Measurements from ENCODE around the gene UBE2D2. TPM values are rescaled to one million over a fixed set of nuclear protein-coding genes. Genes with fewer than 3 reads are reported as not detected.
A peak's percentile ranks its signal among the peaks of the same experiment; 100 is the strongest.

UBE2D2 gene
- total RNA-seq, 2 experiments from 2014 or later: 262 to 289 TPM

DNA sequence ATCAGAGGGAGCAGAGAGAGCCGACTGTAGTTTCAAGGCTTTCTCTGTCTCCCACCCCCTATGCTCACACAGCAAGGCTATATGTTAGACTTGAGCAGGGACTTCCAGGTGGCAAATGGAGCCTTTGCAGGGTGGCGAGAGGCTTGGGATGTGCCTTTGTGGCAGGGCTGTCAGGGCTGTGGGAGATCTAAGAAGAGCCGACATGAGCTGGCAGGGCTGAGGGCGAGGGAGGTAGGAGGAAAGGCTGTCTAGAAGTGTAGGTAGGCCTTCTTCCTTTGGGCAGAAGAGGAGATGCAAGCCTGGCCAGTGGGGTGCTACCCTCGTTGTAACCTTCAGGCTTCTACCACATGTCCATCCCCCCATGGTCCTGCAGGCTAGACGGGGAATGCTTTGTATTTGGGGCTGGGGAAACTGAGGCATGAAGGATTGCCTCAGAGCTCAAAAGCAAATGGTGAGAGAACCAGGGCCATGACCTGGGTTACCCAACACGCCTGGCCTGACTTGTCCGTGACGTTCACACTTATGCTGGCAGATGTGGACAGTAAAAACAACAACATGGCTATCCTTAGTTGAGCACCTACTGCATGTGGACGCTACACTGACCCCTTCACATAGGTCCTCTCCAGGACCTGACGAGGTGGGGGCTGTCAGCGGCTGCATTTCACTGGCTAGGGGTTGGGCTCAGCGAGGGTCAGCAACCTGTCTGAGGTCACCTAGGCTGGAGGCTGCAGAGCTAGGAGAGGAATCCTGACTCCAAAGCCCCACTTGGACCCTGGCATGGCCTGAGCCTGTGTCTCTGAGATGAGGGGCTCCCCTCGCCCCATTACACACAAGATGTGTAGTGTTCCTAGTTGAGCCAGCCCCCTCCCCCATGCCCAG is 102.3 kb downstream of the UBE2D2 start:
- ChIA-PET POLR2A (no interaction called here), CTCF (interaction anchor here (0.6 to 0.7 kb wide), 2 partner anchors 11 to 21 kb away, joined by 3 to 4 read pairs; no protein-coding TSS in a partner anchor)
- intact Hi-C loops (cut with DNase I, micrococcal nuclease): no loop called here

DNA sequence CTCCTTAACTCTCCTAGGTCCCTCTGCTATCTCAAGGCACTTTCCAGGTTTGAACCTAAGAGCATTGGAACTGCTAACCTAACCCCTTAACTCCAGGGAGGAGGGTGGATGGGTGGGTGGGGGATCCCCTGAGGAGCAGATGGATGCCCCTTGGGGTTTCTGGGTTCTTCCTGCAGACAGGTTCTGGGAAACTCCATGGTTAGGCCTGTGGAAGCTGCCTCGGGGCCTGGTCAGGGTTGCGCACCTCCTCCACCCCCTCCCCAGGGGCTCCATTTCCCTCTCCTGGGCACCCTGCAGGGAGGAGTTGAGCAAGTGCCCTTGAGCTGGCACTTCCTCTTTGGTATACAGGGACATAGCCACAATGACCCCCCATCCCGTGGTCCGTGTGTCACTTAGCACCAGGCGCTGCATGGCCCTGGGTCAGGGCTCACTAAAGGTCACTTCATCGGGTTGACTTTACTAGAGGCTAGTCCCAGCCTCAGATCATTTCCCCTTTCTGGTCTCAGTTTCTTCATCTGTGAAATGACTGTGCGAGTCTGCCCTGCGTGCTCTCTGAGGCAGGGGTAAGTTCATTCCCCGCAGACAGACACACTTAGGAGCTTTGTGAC is 103.1 kb downstream of the UBE2D2 start:
- Mint-ChIP-seq H3K4me3 (no peak overlapping the region), H3K27me3 (peaks cover 1% of the 10 kb centered on the region), H3K9me3 (ENCODE audit: low read depth) (no peaks in the 10 kb centered on the region), H3K27ac (no peak overlapping the region), H3K4me1 (peaks cover 18% of the 10 kb centered on the region), H3K36me3 (ENCODE audit: low read depth) (no peaks in the 10 kb centered on the region)
- DNase-seq (no peak), ATAC-seq (no peak)
- intact Hi-C loops (cut with DNase I, micrococcal nuclease): no loop called here
- ChIA-PET POLR2A (no interaction called here), CTCF (interaction anchor here (0.6 to 0.8 kb wide), 2 partner anchors 21 to 31 kb away, joined by 3 to 4 read pairs; no protein-coding TSS in a partner anchor)

More for the DNA sequence above, 102.3 kb downstream of the UBE2D2 start:
- H3K27me3 Mint-ChIP-seq: peaks cover 2% of the 10 kb centered on the region
- H3K27ac Mint-ChIP-seq: no peak overlapping the region
- no peak overlapping the region for H3K4me3 Mint-ChIP-seq
- DNase-seq: no peak
- peaks cover 16% of the 10 kb centered on the region for H3K4me1 Mint-ChIP-seq
- no peaks in the 10 kb centered on the region for H3K9me3 Mint-ChIP-seq (ENCODE audit: low read depth)
- H3K36me3 Mint-ChIP-seq (ENCODE audit: low read depth): no peaks in the 10 kb centered on the region
- ATAC-seq: no peak

DNA sequence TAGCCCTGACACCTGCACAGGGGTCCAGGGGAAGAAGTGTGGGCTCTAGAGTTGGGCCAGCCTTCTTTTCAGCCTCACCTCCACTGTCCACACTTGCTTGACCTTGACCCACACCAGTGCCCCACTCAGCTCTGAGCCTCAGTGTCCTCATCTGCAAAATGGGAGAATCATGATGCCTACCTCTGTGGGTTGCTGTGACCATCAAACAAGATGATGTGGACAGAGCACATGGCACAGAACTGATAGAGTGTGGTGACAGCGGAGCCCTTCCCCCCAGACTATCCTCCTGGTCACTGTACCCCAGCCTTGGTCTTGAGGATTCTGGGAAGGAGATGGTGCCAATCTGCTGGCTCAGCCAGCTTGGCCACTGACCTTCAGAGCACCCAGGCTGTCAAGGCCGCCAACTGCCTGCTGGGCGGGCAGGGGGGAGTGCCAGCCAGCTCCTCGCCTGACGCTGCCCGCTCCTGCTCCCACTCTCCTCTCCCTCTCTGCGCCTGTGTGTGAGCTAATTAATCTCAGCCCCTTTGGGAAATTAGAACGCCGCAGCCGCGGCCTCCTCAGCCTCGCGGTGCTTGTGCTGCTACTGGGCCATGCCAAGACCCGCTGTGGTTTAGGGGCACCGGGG is 103.7 kb downstream of the UBE2D2 start:
- ChIA-PET CTCF (interaction anchor here (0.8 kb wide), 1 partner anchor 31 kb away, joined by 3 read pairs; no protein-coding TSS in a partner anchor), POLR2A (no interaction called here)
- intact Hi-C loops (cut with DNase I, micrococcal nuclease): no loop called here
- Mint-ChIP-seq H3K27me3 (peaks cover 6% of the 10 kb centered on the region), H3K4me3 (no peak overlapping the region), H3K36me3 (ENCODE audit: low read depth) (no peaks in the 10 kb centered on the region), H3K27ac (no peak overlapping the region), H3K9me3 (ENCODE audit: low read depth) (no peaks in the 10 kb centered on the region), H3K4me1 (peaks cover 23% of the 10 kb centered on the region)
- DNase-seq (no peak), ATAC-seq (no peak)

DNA sequence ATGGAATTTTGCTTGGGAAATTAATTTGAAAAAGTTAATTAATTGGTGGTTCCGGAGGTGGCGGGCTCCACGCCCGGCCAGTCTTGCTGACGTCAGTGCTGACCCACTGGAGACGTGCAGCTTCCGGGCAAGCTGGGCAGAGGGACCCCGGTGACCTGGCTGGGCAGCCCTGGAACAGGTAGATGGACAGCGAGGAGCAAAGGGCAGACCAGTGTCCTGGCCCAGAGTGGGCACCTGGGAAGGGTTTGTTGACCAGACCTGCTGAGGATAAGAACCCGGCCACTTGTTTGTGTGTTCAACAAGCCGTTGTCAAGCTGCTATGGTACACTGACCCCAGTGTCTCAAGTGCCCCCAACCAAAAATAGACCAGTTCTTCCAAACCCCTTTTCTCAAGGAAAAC is 104.5 kb downstream of the UBE2D2 start:
- no peak for DNase-seq
- H3K27me3 Mint-ChIP-seq: peaks cover 8% of the 10 kb centered on the region
- ATAC-seq: no peak
- no peaks in the 10 kb centered on the region for H3K36me3 Mint-ChIP-seq (ENCODE audit: low read depth)
- H3K27ac Mint-ChIP-seq: no peak overlapping the region
- intact Hi-C loops (cut with DNase I, micrococcal nuclease): no loop called here
- ChIA-PET CTCF (interaction anchor here (0.5 kb wide), 1 partner anchor 65 kb away, joined by 3 read pairs; no protein-coding TSS in a partner anchor), POLR2A (no interaction called here)
- no peaks in the 10 kb centered on the region for H3K9me3 Mint-ChIP-seq (ENCODE audit: low read depth)
- H3K4me1 Mint-ChIP-seq: peaks cover 30% of the 10 kb centered on the region
- H3K4me3 Mint-ChIP-seq: no peak overlapping the region

DNA sequence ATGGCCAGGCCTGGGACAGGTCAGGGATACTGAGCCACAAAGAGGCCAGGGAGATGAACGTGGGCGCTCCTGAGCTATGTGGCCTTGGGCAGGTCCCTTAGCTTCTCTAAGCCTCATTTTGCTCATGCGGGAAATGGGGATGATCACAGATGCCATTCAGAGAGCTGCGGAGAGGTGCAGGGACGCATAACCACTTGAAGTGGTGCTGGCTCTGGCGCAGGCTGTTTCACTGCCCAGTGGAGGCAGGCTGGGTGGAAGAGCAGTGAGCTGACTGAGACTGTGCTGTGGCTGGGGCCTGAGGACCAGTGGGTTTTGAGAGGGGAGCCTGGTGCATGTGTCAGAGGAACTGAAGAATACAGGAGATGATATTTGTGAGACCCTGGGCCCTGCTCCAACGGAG is 105.4 kb downstream of the UBE2D2 start:
- DNase-seq: no peak
- ATAC-seq: no peak
- H3K4me1 Mint-ChIP-seq: peaks cover 30% of the 10 kb centered on the region
- H3K36me3 Mint-ChIP-seq (ENCODE audit: low read depth): no peaks in the 10 kb centered on the region
- H3K9me3 Mint-ChIP-seq (ENCODE audit: low read depth): no peaks in the 10 kb centered on the region
- ChIA-PET POLR2A (no interaction called here), CTCF (interaction anchor here (0.6 to 1.4 kb wide), 4 partner anchors 23 to 382 kb away, joined by 3 to 4 read pairs (median 4); no protein-coding TSS in a partner anchor)
- intact Hi-C loops (cut with DNase I, micrococcal nuclease): no loop called here
- no peak overlapping the region for H3K4me3 Mint-ChIP-seq
- peaks cover 8% of the 10 kb centered on the region for H3K27me3 Mint-ChIP-seq
- no peak overlapping the region for H3K27ac Mint-ChIP-seq

DNA sequence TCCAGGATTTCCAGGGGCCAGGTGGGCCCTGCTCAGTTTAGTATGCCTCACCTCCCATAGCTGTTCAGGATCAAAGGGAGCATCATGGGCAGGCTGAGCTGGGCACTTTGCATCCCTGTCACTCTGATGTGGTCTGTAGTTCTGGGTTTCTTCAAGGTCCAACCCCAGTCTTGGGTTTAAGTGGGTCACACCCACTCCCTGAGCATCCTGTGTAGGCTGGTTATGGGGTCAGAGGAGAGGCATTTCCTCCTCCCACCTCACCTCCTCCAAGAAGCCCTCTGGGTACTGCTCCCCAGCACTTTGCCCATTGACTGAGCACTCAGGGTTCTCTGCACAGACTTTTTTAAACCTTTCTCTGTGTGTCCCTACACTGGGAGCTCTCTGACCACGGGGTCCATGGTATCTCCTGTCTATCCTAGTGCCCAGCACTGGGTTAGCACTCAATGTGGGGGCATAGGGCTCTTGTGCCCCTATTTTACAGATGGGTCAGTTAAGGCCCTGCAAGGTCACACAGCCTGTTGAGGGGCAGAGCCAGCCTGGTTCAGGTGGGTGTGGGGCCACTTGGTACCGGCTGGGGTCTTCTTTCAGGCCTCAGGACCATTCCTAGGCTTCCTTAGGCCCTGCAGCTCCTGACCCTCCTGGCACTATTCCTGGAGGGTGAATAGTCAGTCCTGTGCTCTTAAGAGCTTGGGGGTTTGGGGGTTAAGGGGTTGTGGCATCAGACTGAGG is 106.0 kb downstream of the UBE2D2 start:
- Mint-ChIP-seq H3K4me3 (no peak overlapping the region), H3K27me3 (peaks cover 8% of the 10 kb centered on the region)
- ATAC-seq: no peak

DNA sequence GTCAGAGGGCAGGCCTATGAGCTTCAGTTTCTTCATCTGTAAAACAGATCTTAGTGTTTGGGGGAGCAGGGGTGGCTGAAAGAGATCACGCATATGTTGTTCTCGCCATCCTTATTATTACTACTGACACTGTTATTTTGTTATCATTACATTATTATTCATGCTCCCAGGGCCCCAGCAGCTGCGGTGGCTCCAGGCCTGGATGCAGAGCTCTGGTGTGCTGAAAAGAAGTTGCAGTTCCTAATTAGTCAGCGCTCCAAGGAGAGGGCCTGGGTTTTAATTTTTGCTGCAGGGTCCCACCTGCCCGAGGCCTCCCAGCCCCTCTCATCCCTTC is 106.6 kb downstream of the UBE2D2 start:
- POLR2A ChIA-PET: interaction anchor here (1.4 kb wide), 1 partner anchor 34 kb away, joined by 3 read pairs; no protein-coding TSS in a partner anchor
- DNase-seq (no peak), ATAC-seq (no peak)
- no peak overlapping the region for H3K27ac Mint-ChIP-seq
- intact Hi-C loops (cut with DNase I, micrococcal nuclease): no loop called here
- peak overlapping the region; percentile 34 for H3K4me3 Mint-ChIP-seq
- peaks cover 8% of the 10 kb centered on the region for H3K27me3 Mint-ChIP-seq
- H3K4me1 Mint-ChIP-seq: peaks cover 30% of the 10 kb centered on the region
- H3K36me3 Mint-ChIP-seq (ENCODE audit: low read depth): no peaks in the 10 kb centered on the region
- H3K9me3 Mint-ChIP-seq (ENCODE audit: low read depth): no peaks in the 10 kb centered on the region
- CTCF ChIA-PET: no interaction called here

More for the DNA sequence above, 106.0 kb downstream of the UBE2D2 start:
- peaks cover 30% of the 10 kb centered on the region for H3K4me1 Mint-ChIP-seq
- H3K9me3 Mint-ChIP-seq (ENCODE audit: low read depth): no peaks in the 10 kb centered on the region
- CTCF ChIA-PET: interaction anchor here (1.0 to 1.4 kb wide), 3 partner anchors 23 to 98 kb away, joined by 3 to 4 read pairs (median 4); no protein-coding TSS in a partner anchor
- intact Hi-C loops (cut with DNase I, micrococcal nuclease): no loop called here
- no peak for DNase-seq
- no peak overlapping the region for H3K27ac Mint-ChIP-seq
- no peaks in the 10 kb centered on the region for H3K36me3 Mint-ChIP-seq (ENCODE audit: low read depth)
- POLR2A ChIA-PET: interaction anchor here (0.5 to 1.4 kb wide), 2 partner anchors 34 to 847 kb away, joined by 3 to 5 read pairs; no protein-coding TSS in a partner anchor

DNA sequence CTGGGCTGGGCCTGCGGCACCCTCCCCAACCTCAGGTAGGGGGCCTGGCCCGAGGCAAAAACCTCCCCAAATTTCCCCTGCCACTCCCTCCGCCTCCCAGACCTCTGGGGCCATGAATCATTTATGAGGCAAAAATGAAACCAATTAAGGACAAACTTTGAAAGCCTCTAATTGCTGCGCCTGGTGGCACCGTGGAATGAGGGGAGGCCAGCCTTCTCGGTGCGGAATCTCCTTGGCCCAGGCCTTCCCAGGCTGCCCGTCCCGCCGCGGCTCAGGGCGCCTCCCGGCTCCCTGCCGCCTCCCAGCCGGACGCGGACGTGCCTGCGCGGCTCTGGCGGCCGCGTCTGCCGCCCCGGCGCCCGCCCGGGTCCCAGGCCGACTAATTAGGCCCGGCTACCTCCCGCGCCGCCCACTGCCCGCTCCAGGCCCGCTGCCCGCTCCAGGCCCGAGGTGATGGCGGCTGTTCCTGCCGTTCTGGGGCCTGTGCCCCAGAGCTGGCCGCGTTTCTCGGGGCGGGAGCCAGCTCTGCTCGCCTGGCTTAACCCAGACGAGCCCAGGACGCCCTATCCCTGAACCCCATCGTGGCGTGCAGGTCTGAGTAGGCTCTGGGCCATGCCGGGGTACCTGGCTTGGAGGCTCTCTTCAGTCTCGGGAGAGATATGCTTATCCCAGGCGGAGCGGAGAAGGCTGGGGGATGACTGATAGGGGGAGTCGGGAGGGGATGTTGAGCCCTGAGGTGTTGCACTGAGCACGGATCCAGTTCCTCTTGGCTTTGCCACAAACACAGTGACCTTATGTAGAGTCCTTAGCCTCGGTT is 107.1 kb downstream of the UBE2D2 start:
- H3K4me1 Mint-ChIP-seq: peaks cover 30% of the 10 kb centered on the region

DNA sequence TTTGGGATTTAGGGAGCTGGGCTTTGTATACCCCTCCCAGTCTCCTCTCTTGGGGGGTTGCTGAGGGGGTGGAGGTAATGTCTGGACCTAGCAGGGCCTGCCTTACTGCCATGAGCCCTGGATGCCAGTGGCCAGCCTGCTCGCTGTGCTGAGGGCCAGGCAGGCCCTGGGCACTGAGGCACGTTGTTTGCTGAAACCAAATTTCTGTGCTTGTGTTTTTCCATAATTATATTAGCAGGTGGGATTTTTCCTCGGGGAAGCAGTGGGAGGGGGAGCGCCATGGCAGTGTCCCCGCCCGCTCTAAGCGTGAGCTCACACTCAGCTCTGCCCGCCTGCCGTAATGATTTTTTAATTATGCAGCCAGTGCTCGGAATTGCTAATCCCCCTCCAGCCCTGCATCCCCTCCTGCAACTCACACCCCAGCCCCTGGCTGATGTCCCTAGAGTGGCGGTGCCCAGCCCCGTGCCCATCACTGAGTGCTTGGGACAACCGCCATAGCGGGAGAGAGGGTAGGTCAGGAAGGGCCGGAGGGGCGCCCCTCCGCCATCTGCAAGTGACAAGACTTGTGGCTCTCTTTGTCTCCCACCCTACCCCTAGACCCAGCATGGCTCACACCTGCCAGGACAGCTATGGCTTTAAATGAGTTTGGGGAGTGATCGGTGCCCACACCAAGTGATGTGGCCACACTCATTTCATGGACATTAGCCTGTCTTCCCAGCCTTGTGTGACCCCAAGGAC is 108.0 kb downstream of the UBE2D2 start:
- H3K9me3 Mint-ChIP-seq (ENCODE audit: low read depth): no peaks in the 10 kb centered on the region
- peaks cover 30% of the 10 kb centered on the region for H3K4me1 Mint-ChIP-seq
- peaks cover 8% of the 10 kb centered on the region for H3K27me3 Mint-ChIP-seq
- H3K27ac Mint-ChIP-seq: peak overlapping the region; percentile 34
- ChIA-PET CTCF (interaction anchor here (1.5 kb wide), 1 partner anchor 32 kb away, joined by 7 read pairs; no protein-coding TSS in a partner anchor), POLR2A (interaction anchor here (0.7 kb wide), 1 partner anchor 8 kb away, joined by 3 read pairs; no protein-coding TSS in a partner anchor)
- ATAC-seq (no peak), DNase-seq (no peak)
- H3K36me3 Mint-ChIP-seq (ENCODE audit: low read depth): no peaks in the 10 kb centered on the region
- intact Hi-C loops (cut with DNase I, micrococcal nuclease): no loop called here
- peak overlapping the region; percentile 62 for H3K4me3 Mint-ChIP-seq

More for the DNA sequence above, 107.1 kb downstream of the UBE2D2 start:
- intact Hi-C loops (cut with DNase I, micrococcal nuclease): no loop called here
- ChIA-PET POLR2A (interaction anchor here (0.7 to 1.4 kb wide), 2 partner anchors 9 to 33 kb away, joined by 3 read pairs; no protein-coding TSS in a partner anchor), CTCF (no interaction called here)
- peak overlapping the region; percentile 76 for H3K27ac Mint-ChIP-seq
- DNase-seq (peak; percentile 55), ATAC-seq (peak; percentile 38)
- H3K36me3 Mint-ChIP-seq (ENCODE audit: low read depth): no peaks in the 10 kb centered on the region
- H3K27me3 Mint-ChIP-seq: peaks cover 8% of the 10 kb centered on the region
- no peaks in the 10 kb centered on the region for H3K9me3 Mint-ChIP-seq (ENCODE audit: low read depth)
- peak overlapping the region; percentile 62 for H3K4me3 Mint-ChIP-seq
